ENCODE results near the gene MSLN.

MSLN gene

DNA sequence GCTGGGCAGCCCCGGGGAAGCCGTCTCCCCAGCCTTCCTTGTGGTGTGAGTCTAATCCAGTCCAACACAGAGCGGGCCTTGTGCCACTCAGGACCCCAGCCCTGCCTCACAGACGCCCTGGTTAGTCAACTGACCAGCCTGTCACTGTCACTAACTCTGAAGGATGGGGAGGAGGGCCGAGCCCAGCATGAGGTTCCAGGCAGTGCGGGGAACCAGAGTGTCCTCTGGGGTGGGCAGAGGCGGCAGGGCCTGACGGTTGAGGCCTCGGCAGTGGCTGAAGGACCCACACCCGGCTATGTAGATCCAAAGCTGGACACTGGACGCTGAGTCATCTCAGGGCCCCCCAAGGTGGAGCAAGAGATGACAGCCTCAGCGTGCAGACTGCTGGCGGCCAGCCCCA is 19.0 kb downstream of the MSLN start:
- TF ChIP-seq, protein P1, sequence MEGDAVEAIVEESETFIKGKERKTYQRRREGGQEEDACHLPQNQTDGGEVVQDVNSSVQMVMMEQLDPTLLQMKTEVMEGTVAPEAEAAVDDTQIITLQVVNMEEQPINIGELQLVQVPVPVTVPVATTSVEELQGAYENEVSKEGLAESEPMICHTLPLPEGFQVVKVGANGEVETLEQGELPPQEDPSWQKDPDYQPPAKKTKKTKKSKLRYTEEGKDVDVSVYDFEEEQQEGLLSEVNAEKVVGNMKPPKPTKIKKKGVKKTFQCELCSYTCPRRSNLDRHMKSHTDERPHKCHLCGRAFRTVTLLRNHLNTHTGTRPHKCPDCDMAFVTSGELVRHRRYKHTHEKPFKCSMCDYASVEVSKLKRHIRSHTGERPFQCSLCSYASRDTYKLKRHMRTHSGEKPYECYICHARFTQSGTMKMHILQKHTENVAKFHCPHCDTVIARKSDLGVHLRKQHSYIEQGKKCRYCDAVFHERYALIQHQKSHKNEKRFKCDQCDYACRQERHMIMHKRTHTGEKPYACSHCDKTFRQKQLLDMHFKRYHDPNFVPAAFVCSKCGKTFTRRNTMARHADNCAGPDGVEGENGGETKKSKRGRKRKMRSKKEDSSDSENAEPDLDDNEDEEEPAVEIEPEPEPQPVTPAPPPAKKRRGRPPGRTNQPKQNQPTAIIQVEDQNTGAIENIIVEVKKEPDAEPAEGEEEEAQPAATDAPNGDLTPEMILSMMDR (IDR thresholded peaks at IDR 0.05), result no peak

DNA sequence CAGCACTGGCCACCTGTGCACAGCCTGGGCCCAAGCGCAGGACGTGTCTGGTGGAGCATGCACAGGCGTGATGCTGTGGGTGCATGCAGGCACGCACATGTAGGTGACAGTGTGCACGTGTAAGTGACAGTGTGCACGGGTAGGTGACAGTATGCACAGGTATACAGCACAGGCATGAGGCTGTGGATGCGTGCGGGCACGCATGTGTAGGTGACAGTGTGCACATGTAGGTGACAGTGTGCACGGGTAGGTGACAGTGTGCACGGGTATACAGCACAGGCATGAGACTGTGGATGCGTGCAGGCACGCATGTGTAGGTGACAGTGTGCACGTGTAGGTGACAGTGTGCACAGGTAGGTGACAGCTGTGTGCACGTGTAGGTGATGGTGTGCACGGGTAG is 19.8 kb downstream of the MSLN start:
- TF ChIP-seq, protein P1 (IDR thresholded peaks at IDR 0.05), result no peak

DNA sequence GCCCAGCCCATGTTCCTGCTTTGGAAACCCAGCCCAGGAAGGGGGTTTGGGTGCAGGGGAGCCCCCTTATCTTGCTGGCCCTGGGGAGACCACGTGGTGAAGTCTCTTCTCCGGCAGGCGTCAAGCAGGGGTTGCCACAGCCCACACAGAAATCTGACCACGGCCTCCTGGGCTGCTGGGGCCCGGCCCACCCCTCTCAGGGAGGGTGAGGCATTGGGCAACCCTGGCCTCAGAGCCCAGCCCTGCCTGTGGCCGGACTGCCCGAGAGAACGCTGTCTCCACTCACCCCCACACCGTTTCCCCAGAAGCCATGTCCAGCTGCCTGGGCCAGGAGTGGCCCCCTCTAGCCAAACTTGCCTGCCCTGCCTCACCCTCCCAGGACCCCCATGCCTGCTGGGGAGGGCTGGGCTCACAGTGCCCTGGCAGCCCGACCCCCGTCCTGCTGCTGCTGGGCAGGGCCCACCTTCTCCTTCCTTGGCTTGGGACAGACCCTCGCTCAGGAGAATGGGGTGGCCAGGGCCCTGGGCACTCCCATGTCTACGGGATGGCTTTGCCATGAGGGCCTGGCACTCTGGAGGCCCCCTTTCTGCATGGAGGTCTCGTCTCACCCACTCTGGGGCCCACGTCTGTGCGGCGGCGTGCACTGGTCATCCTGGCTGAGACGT is 20.9 kb downstream of the MSLN start:
- TF ChIP-seq, protein P1 (IDR thresholded peaks at IDR 0.05), result no peak

DNA sequence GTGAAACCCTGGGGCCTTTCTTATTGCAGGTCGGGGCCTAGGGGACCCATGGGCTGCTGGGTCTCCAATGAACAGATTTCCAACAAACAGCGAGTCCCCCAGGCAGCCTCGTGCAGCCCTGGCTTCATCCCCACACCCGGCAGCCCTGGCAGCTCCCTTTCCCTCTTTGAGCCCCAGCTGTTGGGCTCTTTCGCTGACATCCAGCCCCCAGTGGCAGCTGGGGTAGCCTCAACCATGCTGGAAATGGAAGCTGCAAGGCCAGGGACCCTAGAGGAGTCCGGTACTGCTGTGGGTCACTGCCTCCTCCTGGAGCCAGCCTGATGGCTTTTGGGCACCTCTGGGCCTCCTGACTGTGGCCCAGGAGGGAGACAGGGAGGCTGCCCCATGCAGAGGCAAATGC is 21.7 kb downstream of the MSLN start:
- TF ChIP-seq, protein P1 (IDR thresholded peaks at IDR 0.05), result no peak

DNA sequence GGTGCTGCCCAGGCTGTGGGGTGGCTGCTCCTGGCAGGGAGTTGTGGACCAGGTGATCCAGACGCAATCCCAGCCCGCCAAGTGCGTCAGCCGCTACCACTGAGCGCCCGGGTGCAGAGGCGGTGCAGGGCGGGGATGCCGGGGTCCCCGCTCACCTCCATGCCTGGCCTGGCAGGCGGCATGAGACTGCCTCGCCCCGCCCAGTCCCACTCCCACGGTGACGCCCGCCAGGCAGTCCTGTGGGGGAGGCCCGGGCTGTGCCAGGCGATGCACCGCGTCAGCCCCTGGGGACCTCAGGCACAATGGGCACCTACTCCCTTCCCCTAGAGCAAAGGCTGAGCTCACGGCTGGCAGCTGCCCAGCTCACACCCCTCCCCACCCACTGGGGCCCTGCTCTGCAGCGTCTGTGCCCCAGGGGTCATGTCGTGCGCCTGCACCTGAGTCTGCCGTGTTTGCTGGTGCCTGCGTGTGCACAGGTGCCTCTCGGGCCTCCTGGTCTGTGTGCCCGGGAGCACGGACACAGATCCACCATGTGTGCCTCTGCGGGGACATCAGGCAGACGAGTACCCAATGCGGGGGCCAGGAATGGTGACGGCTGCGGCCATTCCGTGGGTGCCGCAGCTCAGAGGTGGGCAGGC is 22.4 kb downstream of the MSLN start:
- TF ChIP-seq, protein P1 (IDR thresholded peaks at IDR 0.05), result no peak

DNA sequence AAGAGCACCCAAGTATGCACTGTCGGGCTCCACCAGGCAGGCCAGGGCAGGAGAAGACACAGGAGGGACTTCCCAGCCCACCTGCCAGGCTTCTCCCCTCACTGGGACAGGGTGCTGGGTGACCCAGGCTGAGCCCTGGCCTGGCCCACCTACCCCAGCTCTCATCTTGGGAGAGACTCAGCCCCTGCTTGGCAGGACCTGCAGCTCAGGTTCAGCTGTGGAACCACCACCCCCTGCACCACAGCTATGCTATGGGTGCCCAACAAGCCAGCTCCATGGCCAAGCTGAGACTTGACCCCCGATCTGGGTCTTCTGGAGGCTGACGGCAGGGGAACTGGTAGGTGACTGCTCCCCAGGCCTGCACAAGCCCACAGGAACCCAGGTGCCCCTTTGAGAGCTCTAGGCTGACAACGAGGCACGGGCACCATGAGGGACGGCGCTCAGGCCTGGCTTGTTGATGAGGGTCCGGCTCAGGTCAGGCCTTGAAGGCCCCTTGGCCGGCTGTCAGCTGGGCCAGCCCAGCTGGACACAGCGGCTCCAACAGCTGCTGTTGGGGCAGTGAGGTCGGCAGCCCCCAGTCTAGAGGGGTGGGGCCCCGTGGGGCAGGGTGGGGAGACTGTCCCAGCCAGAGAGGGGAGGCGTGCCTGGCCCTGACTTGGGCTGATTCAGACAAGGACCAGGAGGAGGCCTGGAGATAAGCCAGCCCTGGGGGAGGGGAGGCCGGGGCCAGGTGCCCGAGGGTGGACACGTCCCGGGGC is 23.0 kb downstream of the MSLN start:
- TF ChIP-seq, protein P1 (IDR thresholded peaks at IDR 0.05), result no peak

DNA sequence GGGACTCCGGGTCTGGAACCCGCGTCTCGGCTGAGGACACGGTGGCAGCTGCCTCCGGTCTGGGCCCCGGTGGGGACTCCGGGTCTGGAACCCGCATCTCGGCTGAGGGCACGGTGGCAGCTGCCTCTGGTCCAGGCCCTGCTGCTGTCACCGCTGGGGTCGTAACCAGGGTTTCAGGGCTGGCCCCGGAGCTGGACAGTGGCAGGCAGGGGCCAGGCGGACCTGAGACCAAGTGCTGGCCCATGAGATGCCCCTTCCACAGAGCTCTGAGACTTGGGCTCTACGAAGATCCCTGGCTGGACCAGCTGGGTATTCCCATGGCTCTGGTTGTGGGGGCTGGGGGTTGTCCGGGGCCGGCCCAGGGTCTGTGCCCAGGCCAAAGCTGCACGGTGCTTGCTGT is 23.9 kb downstream of the MSLN start:
- TF ChIP-seq, protein P1 (IDR thresholded peaks at IDR 0.05), result no peak
